ENCODE measurements around the gene EPHA4.

EPHA4 gene

GRCh38 chr2:221572219-221572820 lies at the start of gene EPHA4:
TSS of gene EPHA4 (minus strand) at chr2:221572304. CDS start at chr2:221572248, 56 bp downstream.
- Mint-ChIP-seq H3K36me3 (no peaks in the 10 kb centered on the region), H3K9me3 (ENCODE audit: low read depth) (no peaks in the 10 kb centered on the region), H3K4me1 (ENCODE audit: low read depth) (peaks cover 29% of the 10 kb centered on the region), H3K27me3 (peaks cover 36% of the 10 kb centered on the region), H3K4me3 (peak within 1 kb of the TSS; percentile 94), H3K27ac (no peak within 1 kb of the TSS)

- Mint-ChIP-seq H3K9me3 (ENCODE audit: low read depth) (no peaks in the 10 kb centered on the region), H3K36me3 (no peaks in the 10 kb centered on the region), H3K4me1 (ENCODE audit: low read depth) (no peaks in the 10 kb centered on the region), H3K4me3 (no peak overlapping the region), H3K27me3 (no peaks in the 10 kb centered on the region), H3K27ac (no peak overlapping the region)
These were observed 45.9 kb upstream of the EPHA4 start for GRCh38 chr2:221618007-221618406.

- Mint-ChIP-seq H3K27me3 (peaks cover 3% of the 10 kb centered on the region), H3K9me3 (ENCODE audit: low read depth) (no peaks in the 10 kb centered on the region), H3K27ac (no peak overlapping the region), H3K4me1 (ENCODE audit: low read depth) (no peaks in the 10 kb centered on the region), H3K36me3 (no peaks in the 10 kb centered on the region), H3K4me3 (no peak overlapping the region)
These were observed 44.5 kb upstream of the EPHA4 start for GRCh38 chr2:221616561-221616960.

GRCh38 chr2:221614274-221614673 lies 42.2 kb upstream of the EPHA4 start:
- Mint-ChIP-seq H3K9me3 (ENCODE audit: low read depth) (no peaks in the 10 kb centered on the region), H3K27ac (no peak overlapping the region), H3K27me3 (peaks cover 6% of the 10 kb centered on the region), H3K4me3 (no peak overlapping the region), H3K4me1 (ENCODE audit: low read depth) (no peaks in the 10 kb centered on the region), H3K36me3 (no peaks in the 10 kb centered on the region)

- Mint-ChIP-seq H3K9me3 (ENCODE audit: low read depth) (no peaks in the 10 kb centered on the region), H3K27ac (no peak overlapping the region), H3K4me1 (ENCODE audit: low read depth) (no peaks in the 10 kb centered on the region), H3K36me3 (no peaks in the 10 kb centered on the region), H3K27me3 (peaks cover 6% of the 10 kb centered on the region), H3K4me3 (no peak overlapping the region)
These were observed 40.7 kb upstream of the EPHA4 start for GRCh38 chr2:221612800-221613199.

- no peaks in the 10 kb centered on the region for H3K9me3 Mint-ChIP-seq (ENCODE audit: low read depth)
- H3K4me3 Mint-ChIP-seq: no peak overlapping the region
- H3K36me3 Mint-ChIP-seq: no peaks in the 10 kb centered on the region
- H3K4me1 Mint-ChIP-seq (ENCODE audit: low read depth): no peaks in the 10 kb centered on the region
- no peak overlapping the region for H3K27ac Mint-ChIP-seq
- peaks cover 6% of the 10 kb centered on the region for H3K27me3 Mint-ChIP-seq
These were observed 40.1 kb upstream of the EPHA4 start for GRCh38 chr2:221612161-221612560.

- H3K36me3 Mint-ChIP-seq: no peaks in the 10 kb centered on the region
- no peak overlapping the region for H3K4me3 Mint-ChIP-seq
- H3K27ac Mint-ChIP-seq: no peak overlapping the region
- H3K9me3 Mint-ChIP-seq (ENCODE audit: low read depth): no peaks in the 10 kb centered on the region
- peaks cover 6% of the 10 kb centered on the region for H3K27me3 Mint-ChIP-seq
- H3K4me1 Mint-ChIP-seq (ENCODE audit: low read depth): no peaks in the 10 kb centered on the region
These were observed 38.6 kb upstream of the EPHA4 start for GRCh38 chr2:221610675-221611074.

GRCh38 chr2:221610255-221610654 lies 38.2 kb upstream of the EPHA4 start:
- no peaks in the 10 kb centered on the region for H3K4me1 Mint-ChIP-seq (ENCODE audit: low read depth)
- H3K4me3 Mint-ChIP-seq: no peak overlapping the region
- H3K36me3 Mint-ChIP-seq: no peaks in the 10 kb centered on the region
- H3K27ac Mint-ChIP-seq: no peak overlapping the region
- peaks cover 6% of the 10 kb centered on the region for H3K27me3 Mint-ChIP-seq
- H3K9me3 Mint-ChIP-seq (ENCODE audit: low read depth): no peaks in the 10 kb centered on the region

- H3K4me3 Mint-ChIP-seq: no peak overlapping the region
- no peaks in the 10 kb centered on the region for H3K4me1 Mint-ChIP-seq (ENCODE audit: low read depth)
- H3K27ac Mint-ChIP-seq: no peak overlapping the region
- H3K27me3 Mint-ChIP-seq: peaks cover 6% of the 10 kb centered on the region
- H3K9me3 Mint-ChIP-seq (ENCODE audit: low read depth): no peaks in the 10 kb centered on the region
- no peaks in the 10 kb centered on the region for H3K36me3 Mint-ChIP-seq
These were observed 36.3 kb upstream of the EPHA4 start for GRCh38 chr2:221608442-221608841.

GRCh38 chr2:221606424-221606823 lies 34.3 kb upstream of the EPHA4 start:
- H3K27me3 Mint-ChIP-seq: peaks cover 4% of the 10 kb centered on the region

GRCh38 chr2:221605751-221606240 lies 33.7 kb upstream of the EPHA4 start:
- H3K9me3 Mint-ChIP-seq (ENCODE audit: low read depth): no peaks in the 10 kb centered on the region
- no peaks in the 10 kb centered on the region for H3K4me1 Mint-ChIP-seq (ENCODE audit: low read depth)
- H3K36me3 Mint-ChIP-seq: no peaks in the 10 kb centered on the region
- no peak overlapping the region for H3K27ac Mint-ChIP-seq
- H3K27me3 Mint-ChIP-seq: peaks cover 4% of the 10 kb centered on the region
- H3K4me3 Mint-ChIP-seq: no peak overlapping the region

More at GRCh38 chr2:221606424-221606823, 34.3 kb upstream of the EPHA4 start:
- no peak overlapping the region for H3K4me3 Mint-ChIP-seq
- no peaks in the 10 kb centered on the region for H3K4me1 Mint-ChIP-seq (ENCODE audit: low read depth)
- no peak overlapping the region for H3K27ac Mint-ChIP-seq
- H3K9me3 Mint-ChIP-seq (ENCODE audit: low read depth): no peaks in the 10 kb centered on the region
- no peaks in the 10 kb centered on the region for H3K36me3 Mint-ChIP-seq

GRCh38 chr2:221602938-221603337 lies 30.8 kb upstream of the EPHA4 start:
- peaks cover 2% of the 10 kb centered on the region for H3K27me3 Mint-ChIP-seq
- no peaks in the 10 kb centered on the region for H3K9me3 Mint-ChIP-seq (ENCODE audit: low read depth)
- no peaks in the 10 kb centered on the region for H3K4me1 Mint-ChIP-seq (ENCODE audit: low read depth)

GRCh38 chr2:221601376-221601775 lies 29.3 kb upstream of the EPHA4 start:
- no peaks in the 10 kb centered on the region for H3K4me1 Mint-ChIP-seq (ENCODE audit: low read depth)

More at GRCh38 chr2:221602938-221603337, 30.8 kb upstream of the EPHA4 start:
- H3K4me3 Mint-ChIP-seq: no peak overlapping the region
- H3K27ac Mint-ChIP-seq: no peak overlapping the region
- no peaks in the 10 kb centered on the region for H3K36me3 Mint-ChIP-seq

GRCh38 chr2:221600388-221600787 lies 28.3 kb upstream of the EPHA4 start:
- Mint-ChIP-seq H3K4me1 (ENCODE audit: low read depth) (no peaks in the 10 kb centered on the region), H3K9me3 (ENCODE audit: low read depth) (no peaks in the 10 kb centered on the region), H3K36me3 (no peaks in the 10 kb centered on the region), H3K27ac (no peak overlapping the region), H3K27me3 (peaks cover 2% of the 10 kb centered on the region), H3K4me3 (no peak overlapping the region)

More at GRCh38 chr2:221601376-221601775, 29.3 kb upstream of the EPHA4 start:
- H3K36me3 Mint-ChIP-seq: no peaks in the 10 kb centered on the region
- H3K4me3 Mint-ChIP-seq: no peak overlapping the region
- no peaks in the 10 kb centered on the region for H3K9me3 Mint-ChIP-seq (ENCODE audit: low read depth)
- H3K27ac Mint-ChIP-seq: no peak overlapping the region
- peaks cover 2% of the 10 kb centered on the region for H3K27me3 Mint-ChIP-seq

GRCh38 chr2:221596192-221596591 lies 24.1 kb upstream of the EPHA4 start:
- Mint-ChIP-seq H3K9me3 (ENCODE audit: low read depth) (no peaks in the 10 kb centered on the region), H3K27ac (no peak overlapping the region), H3K27me3 (peaks cover 1% of the 10 kb centered on the region)

GRCh38 chr2:221590861-221591365 lies 18.8 kb upstream of the EPHA4 start:
- H3K4me3 Mint-ChIP-seq: no peak overlapping the region
- no peaks in the 10 kb centered on the region for H3K9me3 Mint-ChIP-seq (ENCODE audit: low read depth)
- no peak overlapping the region for H3K27ac Mint-ChIP-seq
- H3K36me3 Mint-ChIP-seq: no peaks in the 10 kb centered on the region
- H3K27me3 Mint-ChIP-seq: peaks cover 6% of the 10 kb centered on the region
- H3K4me1 Mint-ChIP-seq (ENCODE audit: low read depth): no peaks in the 10 kb centered on the region

More at GRCh38 chr2:221596192-221596591, 24.1 kb upstream of the EPHA4 start:
- no peaks in the 10 kb centered on the region for H3K36me3 Mint-ChIP-seq
- no peaks in the 10 kb centered on the region for H3K4me1 Mint-ChIP-seq (ENCODE audit: low read depth)
- H3K4me3 Mint-ChIP-seq: no peak overlapping the region

Measured in activated naive CD8-positive, alpha-beta T cell (primary cell).